ENCODE measurements around the gene GADD45A.

The GADD45A gene

GRCh38 chr1:67700692-67701410 lies 15.8 kb downstream of the GADD45A start:
- TF ChIP-seq MAX (IDR thresholded peaks at IDR 0.05) (no peak), ZBTB7A (IDR thresholded peaks at IDR 0.05; ENCODE audit: low read depth) (no peak), REST (IDR thresholded peaks at IDR 0.05; ENCODE audit: low read depth) (no peak), NFIC (IDR thresholded peaks at IDR 0.05) (no peak), USF1 (IDR thresholded peaks at IDR 0.05) (no peak), YY1 (IDR thresholded peaks at IDR 0.05; ENCODE audit: low read depth) (no peak), TEAD4 (IDR thresholded peaks at IDR 0.05) (no peak), FOXM1 (IDR thresholded peaks at IDR 0.05; ENCODE audit: borderline replicate concordance, low read depth) (no peak), EP300 (IDR thresholded peaks at IDR 0.05; ENCODE audit: borderline replicate concordance) (no peak), TCF12 (IDR thresholded peaks at IDR 0.05; ENCODE audit: low read depth) (no peak), CREB1 (IDR thresholded peaks at IDR 0.05; ENCODE audit: low read depth) (no peak), TAF1 (IDR thresholded peaks at IDR 0.05; ENCODE audit: low read depth) (no peak), RAD21 (IDR thresholded peaks at IDR 0.05; ENCODE audit: low read depth) (no peak), CEBPB (IDR thresholded peaks at IDR 0.05) (no peak), EGR1 (IDR thresholded peaks at IDR 0.05) (no peak)

GRCh38 chr1:67701876-67702275 lies 16.9 kb downstream of the GADD45A start:
- TF ChIP-seq CEBPB (IDR thresholded peaks at IDR 0.05) (no peak), RAD21 (IDR thresholded peaks at IDR 0.05; ENCODE audit: low read depth) (no peak), USF1 (IDR thresholded peaks at IDR 0.05) (no peak), EP300 (IDR thresholded peaks at IDR 0.05; ENCODE audit: borderline replicate concordance) (no peak), TAF1 (IDR thresholded peaks at IDR 0.05; ENCODE audit: low read depth) (no peak), REST (IDR thresholded peaks at IDR 0.05; ENCODE audit: low read depth) (no peak), ZBTB7A (IDR thresholded peaks at IDR 0.05; ENCODE audit: low read depth) (no peak), FOXM1 (IDR thresholded peaks at IDR 0.05; ENCODE audit: borderline replicate concordance, low read depth) (no peak), MAX (IDR thresholded peaks at IDR 0.05) (no peak), YY1 (IDR thresholded peaks at IDR 0.05; ENCODE audit: low read depth) (no peak), TCF12 (IDR thresholded peaks at IDR 0.05; ENCODE audit: low read depth) (no peak), TEAD4 (IDR thresholded peaks at IDR 0.05) (no peak), NFIC (IDR thresholded peaks at IDR 0.05) (no peak)

GRCh38 chr1:67704351-67704750 lies 19.4 kb downstream of the GADD45A start:
- TF ChIP-seq TCF12 (IDR thresholded peaks at IDR 0.05; ENCODE audit: low read depth), result no peak
- TF ChIP-seq MAX (IDR thresholded peaks at IDR 0.05), result no peak
- no peak for TF ChIP-seq TAF1 (IDR thresholded peaks at IDR 0.05; ENCODE audit: low read depth)

- TF ChIP-seq REST (IDR thresholded peaks at IDR 0.05; ENCODE audit: low read depth), result no peak
- TF ChIP-seq TEAD4 (IDR thresholded peaks at IDR 0.05), result no peak
- TF ChIP-seq YY1 (IDR thresholded peaks at IDR 0.05; ENCODE audit: low read depth), result no peak
- TF ChIP-seq TCF12 (IDR thresholded peaks at IDR 0.05; ENCODE audit: low read depth), result no peak
- no peak for TF ChIP-seq USF1 (IDR thresholded peaks at IDR 0.05)
- no peak for TF ChIP-seq MAX (IDR thresholded peaks at IDR 0.05)
- no peak for TF ChIP-seq CREB1 (IDR thresholded peaks at IDR 0.05; ENCODE audit: low read depth)
These were observed 20.9 kb downstream of the GADD45A start for GRCh38 chr1:67705735-67706453.

Measured in Ishikawa (cell line).